ENCODE measurements around the gene ZNF618. TPM values are rescaled to one million over a fixed set of nuclear protein-coding genes. Genes with fewer than 3 reads are reported as not detected.

The ZNF618 gene
- total RNA-seq, 1 experiment from 2014 or later: 4.2 TPM

GRCh38 chr9:114057161-114057885 is 181.2 kb downstream of the ZNF618 start:
- ChIA-PET CTCF (no interaction called here), POLR2A (ENCODE audit: unreplicated experiment) (no interaction called here)
- TF ChIP-seq CTCF (conservative IDR thresholded peaks at IDR 0.05; ENCODE audit: low read depth, low read length) (no peak), EZH2 (IDR thresholded peaks at IDR 0.05; ENCODE audit: low read length, unreplicated experiment) (no peak), EZH2phosphoT487 (IDR thresholded peaks at IDR 0.05; ENCODE audit: borderline replicate concordance, low read length) (no peak)
- Histone ChIP-seq H3K9me2 (replicated peaks; ENCODE audit: low read length) (no peaks in the 10 kb centered on the region), H3K27me3 (ENCODE audit: low read length) (no peaks in the 10 kb centered on the region), H3K79me2 (ENCODE audit: low read length) (no peaks in the 10 kb centered on the region), H3K9ac (ENCODE audit: low read length) (no peak overlapping the region), H3K9me3 (ENCODE audit: low read length) (no peaks in the 10 kb centered on the region), H2AFZ (ENCODE audit: low read length) (no peak overlapping the region), H3K4me2 (ENCODE audit: low read length) (no peak overlapping the region), H3K4me1 (ENCODE audit: insufficient read depth, low read length) (no peaks in the 10 kb centered on the region), H3K27ac (ENCODE audit: low read length) (no peak overlapping the region), H3F3A (ENCODE audit: low read length, unreplicated experiment) (no peaks in the 10 kb centered on the region), H4K20me1 (ENCODE audit: low read length) (no peaks in the 10 kb centered on the region), H3K4me3 (ENCODE audit: low read length) (no peak overlapping the region), H3K36me3 (ENCODE audit: low read depth, low read length) (no peaks in the 10 kb centered on the region)
- intact Hi-C loops (cut with micrococcal nuclease): no loop called here
- DNase-seq (no peak), ATAC-seq (no peak)
- BruUV-seq (replicated peaks): no TSS peak

GRCh38 chr9:114058688-114059046 is 182.6 kb downstream of the ZNF618 start:
- ATAC-seq (no peak), DNase-seq (no peak)
- H3F3A ChIP-seq (ENCODE audit: low read length, unreplicated experiment): no peaks in the 10 kb centered on the region
- H3K9me2 ChIP-seq (replicated peaks; ENCODE audit: low read length): no peaks in the 10 kb centered on the region
- H3K36me3 ChIP-seq (ENCODE audit: low read depth, low read length): no peaks in the 10 kb centered on the region
- TF ChIP-seq EZH2phosphoT487 (IDR thresholded peaks at IDR 0.05; ENCODE audit: borderline replicate concordance, low read length) (no peak), EZH2 (IDR thresholded peaks at IDR 0.05; ENCODE audit: low read length, unreplicated experiment) (no peak), CTCF (conservative IDR thresholded peaks at IDR 0.05; ENCODE audit: low read depth, low read length) (no peak)
- no peaks in the 10 kb centered on the region for H3K4me1 ChIP-seq (ENCODE audit: insufficient read depth, low read length)
- H3K4me2 ChIP-seq (ENCODE audit: low read length): no peak overlapping the region
- H3K79me2 ChIP-seq (ENCODE audit: low read length): no peaks in the 10 kb centered on the region
- BruUV-seq (replicated peaks): no TSS peak
- ChIA-PET CTCF (no interaction called here), POLR2A (ENCODE audit: unreplicated experiment) (no interaction called here)
- H3K9ac ChIP-seq (ENCODE audit: low read length): no peak overlapping the region
- intact Hi-C loops (cut with micrococcal nuclease): no loop called here
- H2AFZ ChIP-seq (ENCODE audit: low read length): no peak overlapping the region
- H3K4me3 ChIP-seq (ENCODE audit: low read length): no peak overlapping the region
- no peaks in the 10 kb centered on the region for H4K20me1 ChIP-seq (ENCODE audit: low read length)
- H3K9me3 ChIP-seq (ENCODE audit: low read length): no peaks in the 10 kb centered on the region
- H3K27ac ChIP-seq (ENCODE audit: low read length): no peak overlapping the region
- no peaks in the 10 kb centered on the region for H3K27me3 ChIP-seq (ENCODE audit: low read length)

GRCh38 chr9:114059047-114059803 is 183.1 kb downstream of the ZNF618 start:
- Histone ChIP-seq H3K27ac (ENCODE audit: low read length) (no peak overlapping the region), H4K20me1 (ENCODE audit: low read length) (no peaks in the 10 kb centered on the region), H3K4me1 (ENCODE audit: insufficient read depth, low read length) (no peaks in the 10 kb centered on the region), H3K79me2 (ENCODE audit: low read length) (no peaks in the 10 kb centered on the region), H3K9me2 (replicated peaks; ENCODE audit: low read length) (no peaks in the 10 kb centered on the region), H3K4me3 (ENCODE audit: low read length) (no peak overlapping the region), H3K27me3 (ENCODE audit: low read length) (no peaks in the 10 kb centered on the region), H3K36me3 (ENCODE audit: low read depth, low read length) (no peaks in the 10 kb centered on the region), H2AFZ (ENCODE audit: low read length) (no peak overlapping the region), H3K4me2 (ENCODE audit: low read length) (no peak overlapping the region), H3K9ac (ENCODE audit: low read length) (no peak overlapping the region), H3K9me3 (ENCODE audit: low read length) (no peaks in the 10 kb centered on the region), H3F3A (ENCODE audit: low read length, unreplicated experiment) (no peaks in the 10 kb centered on the region)
- TF ChIP-seq EZH2 (IDR thresholded peaks at IDR 0.05; ENCODE audit: low read length, unreplicated experiment): no peak
- TF ChIP-seq EZH2phosphoT487 (IDR thresholded peaks at IDR 0.05; ENCODE audit: borderline replicate concordance, low read length): no peak
- TF ChIP-seq CTCF (conservative IDR thresholded peaks at IDR 0.05; ENCODE audit: low read depth, low read length): no peak
- DNase-seq (no peak), ATAC-seq (no peak)
- intact Hi-C loops (cut with micrococcal nuclease): no loop called here
- no TSS peak for BruUV-seq (replicated peaks)
- ChIA-PET CTCF (no interaction called here), POLR2A (ENCODE audit: unreplicated experiment) (no interaction called here)

Measured in PC-3 (cell line).